H9 (cell line): ENCODE data around the gene USP47. TPM values are rescaled to one million over a fixed set of nuclear protein-coding genes. Genes with fewer than 3 reads are reported as not detected.
A peak's percentile ranks its signal among the peaks of the same experiment; 100 is the strongest.

Experiments
- DNase-seq: peaks from one replicate; pipeline ENCODE4 v3.0.0-alpha.2; 2017
- H2AFZ ChIP-seq: one replicate; pipeline ENCODE4 v1.6.1; 2013; ENCODE audit warnings: mild to moderate bottlenecking, low read length, control low read depth, moderate library complexity
- H2AK5ac ChIP-seq: 2 replicates; pipeline ENCODE4 v1.6.1; 2013; ENCODE audit warnings: low read length, control low read depth, mixed read lengths; ENCODE audit not compliant: insufficient read length
- H2BK120ac ChIP-seq: one replicate; pipeline ENCODE4 v1.6.1; 2013; ENCODE audit warnings: low read depth, mild to moderate bottlenecking, low read length, control low read depth, inconsistent platforms; ENCODE audit not compliant: poor library complexity, severe bottlenecking
- H2BK12ac ChIP-seq: 2 replicates; pipeline ENCODE4 v1.6.1; 2013; ENCODE audit warnings: low read length, control low read depth, mixed read lengths, low read depth; ENCODE audit not compliant: insufficient read length
- H2BK15ac ChIP-seq: 2 replicates; pipeline ENCODE4 v1.6.1; 2013; ENCODE audit warnings: low read depth, low read length, control low read depth
- H2BK20ac ChIP-seq: one replicate; pipeline ENCODE4 v1.6.1; 2013; ENCODE audit warnings: low read depth, mild to moderate bottlenecking, low read length, control low read depth, inconsistent platforms; ENCODE audit not compliant: poor library complexity, severe bottlenecking
- H2BK5ac ChIP-seq: 2 replicates; pipeline ENCODE4 v1.6.1; 2013; ENCODE audit warnings: low read length, control low read depth, mixed read lengths; ENCODE audit not compliant: insufficient read length
- H3K14ac ChIP-seq: 2 replicates; pipeline ENCODE4 v1.6.1; 2013; ENCODE audit warnings: low read length, control low read depth; ENCODE audit not compliant: insufficient read depth
- H3K18ac ChIP-seq: 2 replicates; pipeline ENCODE4 v1.6.1; 2013; ENCODE audit warnings: low read depth, mild to moderate bottlenecking, mixed read lengths, low read length, control low read depth; ENCODE audit not compliant: insufficient read length
- H3K23ac ChIP-seq: 2 replicates; pipeline ENCODE4 v1.6.1; 2013; ENCODE audit warnings: low read length, control low read depth, mixed read lengths, low read depth; ENCODE audit not compliant: insufficient read length
- H3K23me2 ChIP-seq: 2 replicates; pipeline ENCODE4 v1.6.1; 2013; ENCODE audit warnings: low read depth, mild to moderate bottlenecking, mixed read lengths, low read length, control low read depth; ENCODE audit not compliant: insufficient read length, poor library complexity, severe bottlenecking
- H3K27ac ChIP-seq: 2 replicates; pipeline ENCODE4 v1.5.1; 2013; ENCODE audit warnings: low read length, control low read depth, mixed read lengths, low read depth; ENCODE audit not compliant: insufficient read length
- H3K27me3 ChIP-seq: 2 replicates; pipeline ENCODE4 v1.6.1; 2013; ENCODE audit warnings: low read length, control low read depth, inconsistent platforms; ENCODE audit not compliant: insufficient read depth
- H3K4ac ChIP-seq: 2 replicates; pipeline ENCODE4 v1.6.1; 2013; ENCODE audit warnings: low read depth, mild to moderate bottlenecking, control low read depth, inconsistent platforms, low read length, moderate library complexity
- H3K4me1 ChIP-seq: 2 replicates; pipeline ENCODE4 v1.6.1; 2013; ENCODE audit warnings: low read length, control low read depth, inconsistent platforms; ENCODE audit not compliant: insufficient read depth
- H3K4me2 ChIP-seq: 2 replicates; pipeline ENCODE4 v1.6.1; 2013; ENCODE audit warnings: low read length, control low read depth, mixed read lengths; ENCODE audit not compliant: insufficient read length, insufficient read depth
- H3K56ac ChIP-seq: 2 replicates; pipeline ENCODE4 v1.6.1; 2013; ENCODE audit warnings: low read depth, mild to moderate bottlenecking, mixed read lengths, low read length, control low read depth; ENCODE audit not compliant: insufficient read length
- H3K79me1 ChIP-seq: 2 replicates; pipeline ENCODE4 v1.6.1; 2013; ENCODE audit warnings: low read depth, mild to moderate bottlenecking, moderate library complexity, low read length, control low read depth, inconsistent platforms; ENCODE audit not compliant: insufficient read depth, poor library complexity, severe bottlenecking
- H3K79me2 ChIP-seq: 2 replicates; pipeline ENCODE4 v1.6.1; 2013; ENCODE audit warnings: low read length, control low read depth, inconsistent platforms; ENCODE audit not compliant: insufficient read depth
- H3K9ac ChIP-seq: 2 replicates; pipeline ENCODE4 v1.6.1; 2013; ENCODE audit warnings: low read length, control low read depth, mixed read lengths; ENCODE audit not compliant: insufficient read length; ENCODE audit errors: extremely low read depth
- H3K9me3 ChIP-seq: one replicate; pipeline ENCODE4 v1.6.1; 2013; ENCODE audit warnings: low read depth, low read length, inconsistent platforms; ENCODE audit not compliant: control insufficient read depth
- H3T11ph ChIP-seq: one replicate; pipeline ENCODE4 v1.6.1; 2013; ENCODE audit warnings: mild to moderate bottlenecking, low read length, control low read depth, inconsistent platforms
- H4K20me1 ChIP-seq: one replicate; pipeline ENCODE4 v1.6.1; 2013; ENCODE audit not compliant: control insufficient read depth, insufficient read length, insufficient read depth
- H4K5ac ChIP-seq: 2 replicates; pipeline ENCODE4 v1.6.1; 2013; ENCODE audit warnings: low read depth, mild to moderate bottlenecking, mixed read lengths, low read length, control low read depth; ENCODE audit not compliant: insufficient read length
- H4K8ac ChIP-seq: replicated peaks from 2 replicates; pipeline ENCODE4 v1.6.1; 2013; ENCODE audit warnings: low read length, control low read depth, mixed read lengths, low read depth; ENCODE audit not compliant: insufficient read length
- H4K91ac ChIP-seq: 2 replicates; pipeline ENCODE4 v1.6.1; 2013; ENCODE audit warnings: low read depth, mild to moderate bottlenecking, moderate library complexity, mixed read lengths, low read length, control low read depth; ENCODE audit not compliant: insufficient read length
- H3K27ac Mint-ChIP-seq, 3 experiments: 2 replicates in 2 of 3; 3 replicates in 1 of 3; pipeline ENCODE4 v1.8.0; 2020 to 2021; ENCODE audit warnings: mixed read lengths in 3 of 3, mild to moderate bottlenecking in 1 of 3, moderate library complexity in 1 of 3
- H3K27me3 Mint-ChIP-seq: 2 replicates; pipeline ENCODE4 v1.8.0; 2021; ENCODE audit warnings: low read depth, mild to moderate bottlenecking, moderate library complexity, mixed read lengths
- H3K36me3 Mint-ChIP-seq, 3 experiments: 2 replicates in 2 of 3; 3 replicates in 1 of 3; pipeline ENCODE4 v1.8.0; 2020 to 2021; ENCODE audit warnings: low read depth in 3 of 3, mixed read lengths in 3 of 3; ENCODE audit not compliant: insufficient read depth in 1 of 3
- H3K4me1 Mint-ChIP-seq, 2 experiments: 2 replicates each; pipeline ENCODE4 v1.8.0; 2020; ENCODE audit warnings: mixed read lengths in 2 of 2
- H3K4me3 Mint-ChIP-seq, 2 experiments: 2 replicates in 1 of 2; 3 replicates in 1 of 2; pipeline ENCODE4 v1.8.0; 2020 to 2021; ENCODE audit warnings: mild to moderate bottlenecking in 2 of 2, mixed read lengths in 2 of 2, moderate library complexity in 1 of 2
- H3K9me3 Mint-ChIP-seq, 2 experiments: 2 replicates in 1 of 2; 3 replicates in 1 of 2; pipeline ENCODE4 v1.8.0; 2020; ENCODE audit warnings: mild to moderate bottlenecking in 2 of 2, mixed read lengths in 2 of 2, moderate library complexity in 1 of 2
- CTCF ChIP-seq: fragments of 200-600 bp; sonication (generic); conservative IDR thresholded peaks from 3 replicates; pipeline ENCODE4 v1.8.0; 2021; ENCODE audit warnings: antibody characterized with exemption, mild to moderate bottlenecking
- WGBS: extraction: QIAGEN DNeasy Blood & Tissue Kit; methylation state at CpG from one replicate; pipeline ENCODE4 v1.1.7; 2013; ENCODE audit warnings: missing lambda C conversion rate, low lambda C conversion rate, mixed read lengths; ENCODE audit not compliant: insufficient read length; ENCODE audit errors: extremely low coverage; 5-methylcytosine and 5-hydroxymethylcytosine counted together
- total RNA-seq: library from RNA; stranded (reverse); gene quantifications from 2 replicates; pipeline ENCODE4 v1.2.1, GENCODE V29; 2021

Gene USP47
- total RNA-seq, 1 experiment from 2014 or later: 26.7 TPM

GRCh38 chr11:11985016-11985715, 143.4 kb downstream of the USP47 start:
- H3K4me3 Mint-ChIP-seq: no peak overlapping the region
- H4K20me1 ChIP-seq: no peaks in the 10 kb centered on the region
- no peak overlapping the region for H3K4ac ChIP-seq
- H3K79me2 ChIP-seq: no peaks in the 10 kb centered on the region
- no peaks in the 10 kb centered on the region for H3K9me3 ChIP-seq
- no peak overlapping the region for H3K18ac ChIP-seq
- no peak overlapping the region for H3K4me2 ChIP-seq
- no peak overlapping the region for H3T11ph ChIP-seq
- H3K27me3 Mint-ChIP-seq: no peaks in the 10 kb centered on the region
- H2AK5ac ChIP-seq: peak overlapping the region; percentile 41
- no peak overlapping the region for H4K8ac ChIP-seq
- no peak overlapping the region for H2AFZ ChIP-seq
- H2BK15ac ChIP-seq: no peak overlapping the region
- H3K27ac ChIP-seq: no peak overlapping the region
- peaks cover 3% of the 10 kb centered on the region; the same call in 1 of the 2 replicates for H3K4me1 ChIP-seq
- no peak overlapping the region for H3K56ac ChIP-seq
- H2BK12ac ChIP-seq: no peak overlapping the region
- H3K23ac ChIP-seq: no peak overlapping the region
- peaks cover 0 to 2% of the 10 kb centered on the region in 2 experiments; a peak in 1 of 5 replicates for H3K9me3 Mint-ChIP-seq
- H3K23me2 ChIP-seq: no peaks in the 10 kb centered on the region
- no peak overlapping the region for H4K91ac ChIP-seq
- no peak overlapping the region for H4K5ac ChIP-seq
- TF ChIP-seq CTCF: no peak
- WGBS: no CpG with 5 or more reads among the region's 8 CpGs
- H2BK20ac ChIP-seq: no peak overlapping the region
- H3K9ac ChIP-seq: no peak overlapping the region
- no peak overlapping the region for H3K27ac Mint-ChIP-seq
- H3K36me3 Mint-ChIP-seq: peaks cover 0 to 8% (median 5%) of the 10 kb centered on the region in 3 experiments; a peak in 6 of 7 replicates
- H3K79me1 ChIP-seq: no peaks in the 10 kb centered on the region
- peak; percentile 21 for DNase-seq
- no peak overlapping the region for H2BK5ac ChIP-seq
- no peak overlapping the region for H2BK120ac ChIP-seq
- no peak overlapping the region for H3K14ac ChIP-seq
- peaks cover 16 to 17% of the 10 kb centered on the region in 2 experiments for H3K4me1 Mint-ChIP-seq
- no peaks in the 10 kb centered on the region for H3K27me3 ChIP-seq
